GM12875 (cell line): ENCODE measurements around the gene ZKSCAN5.

Experiments
- H3K4me3 ChIP-seq: one replicate; pipeline ENCODE4 v1.5.1; 2011; ENCODE audit warnings: low read depth, low read length, control low read depth
- TF ChIP-seq, protein P1 (sequence below): IDR thresholded peaks from 2 replicates; pipeline ENCODE4 v1.5.1; 2011; ENCODE audit warnings: low read depth, mild to moderate bottlenecking, control low read depth, inconsistent platforms, low read length, moderate library complexity, borderline replicate concordance; ENCODE audit not compliant: insufficient read depth

Gene ZKSCAN5

DNA sequence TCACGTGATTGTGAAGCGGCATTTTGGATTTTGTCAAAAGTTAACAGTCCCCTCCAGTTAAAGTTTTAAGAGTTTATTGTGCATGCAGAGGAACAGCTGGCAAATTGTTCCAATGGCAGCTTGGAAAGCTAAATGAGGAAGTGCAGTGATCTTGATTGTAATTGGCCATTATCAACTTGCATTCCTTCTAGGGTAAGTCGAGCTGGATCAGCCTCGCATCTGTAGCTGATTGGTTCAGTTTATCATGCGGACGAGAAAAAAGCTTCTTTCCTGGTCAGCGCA is 31.2 kb upstream of the ZKSCAN5 start:
- H3K4me3 ChIP-seq, result peak overlapping the region; percentile 95
- TF ChIP-seq, protein P1, sequence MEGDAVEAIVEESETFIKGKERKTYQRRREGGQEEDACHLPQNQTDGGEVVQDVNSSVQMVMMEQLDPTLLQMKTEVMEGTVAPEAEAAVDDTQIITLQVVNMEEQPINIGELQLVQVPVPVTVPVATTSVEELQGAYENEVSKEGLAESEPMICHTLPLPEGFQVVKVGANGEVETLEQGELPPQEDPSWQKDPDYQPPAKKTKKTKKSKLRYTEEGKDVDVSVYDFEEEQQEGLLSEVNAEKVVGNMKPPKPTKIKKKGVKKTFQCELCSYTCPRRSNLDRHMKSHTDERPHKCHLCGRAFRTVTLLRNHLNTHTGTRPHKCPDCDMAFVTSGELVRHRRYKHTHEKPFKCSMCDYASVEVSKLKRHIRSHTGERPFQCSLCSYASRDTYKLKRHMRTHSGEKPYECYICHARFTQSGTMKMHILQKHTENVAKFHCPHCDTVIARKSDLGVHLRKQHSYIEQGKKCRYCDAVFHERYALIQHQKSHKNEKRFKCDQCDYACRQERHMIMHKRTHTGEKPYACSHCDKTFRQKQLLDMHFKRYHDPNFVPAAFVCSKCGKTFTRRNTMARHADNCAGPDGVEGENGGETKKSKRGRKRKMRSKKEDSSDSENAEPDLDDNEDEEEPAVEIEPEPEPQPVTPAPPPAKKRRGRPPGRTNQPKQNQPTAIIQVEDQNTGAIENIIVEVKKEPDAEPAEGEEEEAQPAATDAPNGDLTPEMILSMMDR, result no peak

DNA sequence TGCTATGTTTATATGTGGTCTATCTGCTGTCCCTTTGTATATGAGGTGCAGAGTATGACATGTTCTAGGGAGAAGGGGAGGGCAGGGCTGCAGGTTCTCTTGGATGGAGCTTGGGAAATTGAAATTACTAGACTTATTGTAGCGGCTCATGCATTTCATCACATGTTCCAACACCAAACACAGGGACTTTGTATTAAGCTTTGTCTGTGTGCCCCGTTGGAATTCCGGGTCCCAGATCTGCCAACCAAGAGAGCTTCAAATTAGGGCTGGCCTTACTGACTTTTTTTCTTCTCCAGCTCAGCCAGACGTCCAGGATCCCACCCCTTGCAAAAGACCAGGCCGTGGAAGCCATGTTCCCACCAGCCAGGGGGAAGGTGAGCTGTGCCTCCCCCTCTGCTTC is 28.4 kb upstream of the ZKSCAN5 start:
- H3K4me3 ChIP-seq, result no peak overlapping the region
- TF ChIP-seq, protein P1, result no peak

DNA sequence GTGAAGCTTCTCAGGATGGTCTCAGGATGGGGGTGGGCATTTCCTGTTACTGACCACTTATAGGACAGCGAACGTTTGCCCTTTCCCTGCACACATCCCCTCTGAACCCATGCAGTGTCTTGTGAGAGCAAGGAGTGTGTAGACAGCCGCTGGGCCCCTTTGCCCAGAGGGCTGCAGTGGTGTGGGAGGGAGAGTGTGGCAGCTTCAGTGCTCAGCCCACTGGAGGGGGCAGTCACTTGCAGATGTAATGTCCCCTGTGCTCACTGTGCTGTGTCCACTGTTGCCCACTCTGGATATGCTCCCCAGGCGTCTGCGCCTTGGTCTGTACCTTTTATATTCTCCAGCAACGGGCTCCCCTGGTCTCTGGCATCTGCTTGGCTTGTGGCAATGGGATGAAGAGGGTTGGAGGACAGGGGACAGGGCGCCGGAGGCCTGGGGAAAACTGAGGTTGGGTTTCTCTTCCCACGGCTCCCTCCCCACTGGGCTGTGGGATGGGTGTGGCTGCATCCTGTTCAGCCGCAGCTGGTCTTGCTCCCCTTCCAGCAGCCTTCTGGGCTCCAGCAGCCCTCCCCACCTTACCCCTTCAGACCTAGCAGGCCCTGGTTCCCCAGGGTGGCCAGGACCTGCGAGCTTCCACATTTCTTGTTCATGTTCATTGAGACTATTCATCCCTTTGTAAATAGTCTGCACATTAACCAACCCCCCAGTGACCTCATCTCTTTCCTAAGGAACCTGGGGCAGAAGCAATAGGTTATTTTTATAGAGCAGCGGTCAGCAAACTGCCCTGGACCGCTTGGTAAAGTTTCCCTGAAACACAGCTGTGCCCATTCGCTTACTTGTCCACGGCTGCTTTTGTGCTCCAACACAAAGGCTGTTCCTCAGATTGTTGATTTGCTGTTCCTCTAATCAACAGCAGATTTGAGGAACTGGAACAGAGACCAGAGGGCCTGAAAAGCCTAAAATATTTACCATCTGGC is 25.7 kb upstream of the ZKSCAN5 start:
- no peak overlapping the region for H3K4me3 ChIP-seq
- TF ChIP-seq, protein P1, result no peak

DNA sequence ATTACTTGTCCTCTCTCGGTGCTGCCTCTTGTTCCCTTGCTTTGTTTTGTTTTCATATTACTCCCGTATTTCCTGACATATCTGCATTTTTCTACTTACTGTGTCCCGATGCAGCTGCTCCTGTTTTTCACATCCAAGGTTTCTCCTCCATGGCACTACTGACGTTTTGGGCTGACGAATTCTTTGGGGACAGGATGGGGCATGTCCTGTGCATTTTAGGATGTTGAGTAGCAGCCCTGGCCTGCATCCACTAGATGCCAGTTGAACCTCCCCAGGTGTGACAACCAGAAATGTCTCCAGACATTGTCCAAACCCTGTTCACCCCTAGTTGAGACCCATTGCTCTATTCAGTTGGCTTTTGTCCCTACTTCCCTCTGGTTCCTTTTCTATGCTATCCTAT is 19.4 kb upstream of the ZKSCAN5 start:
- TF ChIP-seq, protein P1, result no peak
- no peak overlapping the region for H3K4me3 ChIP-seq

DNA sequence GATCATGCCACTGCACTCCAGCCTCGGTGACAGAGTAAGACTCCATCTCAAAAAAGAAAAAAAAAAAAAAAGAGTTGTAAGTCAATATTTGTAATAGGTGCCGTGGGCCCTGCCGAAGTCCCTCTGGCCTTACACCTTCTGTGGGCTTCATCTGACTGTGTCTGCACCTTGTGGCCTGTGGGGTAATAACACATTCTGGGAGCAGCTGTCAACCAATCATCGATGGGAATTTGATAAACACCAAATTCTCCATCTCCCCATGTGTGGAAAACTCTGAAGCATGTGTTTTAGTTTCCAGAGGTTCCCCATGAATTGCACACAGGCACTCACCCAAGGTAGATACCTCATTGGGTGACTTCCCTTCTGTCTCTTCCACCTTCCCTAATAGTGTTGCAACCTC is 15.2 kb upstream of the ZKSCAN5 start:
- H3K4me3 ChIP-seq, result no peak overlapping the region
- TF ChIP-seq, protein P1, result no peak

DNA sequence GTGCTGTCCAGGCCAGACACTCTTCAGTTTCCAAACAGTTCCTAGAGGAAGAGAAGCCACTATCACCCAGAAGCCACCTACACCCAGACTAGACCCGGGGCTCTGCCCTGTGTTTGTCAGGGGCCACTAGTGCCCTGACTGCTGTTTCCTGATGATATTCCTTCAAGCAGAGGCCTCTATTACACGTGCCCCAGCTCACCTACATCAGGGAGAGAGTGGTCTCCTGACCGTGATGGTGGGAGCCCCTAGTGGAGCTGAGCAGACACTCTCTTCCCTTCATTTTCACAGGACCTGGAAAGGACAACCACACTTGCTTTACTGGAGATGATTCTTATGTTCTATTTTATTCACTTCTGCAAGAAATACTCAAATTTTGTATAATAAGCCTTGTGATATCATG is 13.6 kb upstream of the ZKSCAN5 start:
- TF ChIP-seq, protein P1, result no peak
- H3K4me3 ChIP-seq, result no peak overlapping the region

DNA sequence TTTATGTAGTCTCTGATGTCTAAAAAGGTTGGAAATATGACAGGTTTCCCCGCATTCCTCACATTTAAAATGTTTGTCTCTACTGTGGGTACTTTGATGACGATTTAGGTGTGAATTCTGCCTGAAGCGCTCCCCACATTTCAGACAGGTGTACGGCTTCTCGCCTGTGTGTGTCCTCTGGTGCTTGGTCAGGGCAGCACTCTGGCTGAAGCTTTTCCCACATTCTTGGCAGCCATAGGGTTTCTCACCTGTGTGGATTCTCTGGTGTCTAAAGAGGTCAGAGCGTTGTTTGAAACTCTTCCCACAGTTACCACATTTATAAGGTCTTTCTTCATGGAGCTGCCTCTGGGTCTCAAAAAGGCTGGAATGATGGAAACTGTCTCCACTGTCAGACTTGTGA is 10.6 kb upstream of the ZKSCAN5 start:
- TF ChIP-seq, protein P1, result no peak
- no peak overlapping the region for H3K4me3 ChIP-seq
